HG03097 (cell line): ENCODE data around the gene NME3.
"Not testable (repeated sequence)": the region's sequence is repeated elsewhere in the genome, so short reads cannot be mapped to it uniquely, and the experiment has no call there.

ENCODE experiments used
- ATAC-seq: cut with Tn5 transposase; IDR thresholded peaks from one replicate; pipeline ENCODE4 v1.9.1; 2021; ENCODE audit not compliant: unreplicated experiment, low FRiP score

NME3 gene

GRCh38 chr16:1771188-1771863 lies at the start of gene NME3:
Gene NME3 (minus strand): TSS chr16:1771543. CDS start chr16:1771534, 9 bp downstream.
- no peak for ATAC-seq

- ATAC-seq, result no peak
Measured at GRCh38 chr16:1820946-1821290, 49.6 kb upstream of the NME3 start.

DNA sequence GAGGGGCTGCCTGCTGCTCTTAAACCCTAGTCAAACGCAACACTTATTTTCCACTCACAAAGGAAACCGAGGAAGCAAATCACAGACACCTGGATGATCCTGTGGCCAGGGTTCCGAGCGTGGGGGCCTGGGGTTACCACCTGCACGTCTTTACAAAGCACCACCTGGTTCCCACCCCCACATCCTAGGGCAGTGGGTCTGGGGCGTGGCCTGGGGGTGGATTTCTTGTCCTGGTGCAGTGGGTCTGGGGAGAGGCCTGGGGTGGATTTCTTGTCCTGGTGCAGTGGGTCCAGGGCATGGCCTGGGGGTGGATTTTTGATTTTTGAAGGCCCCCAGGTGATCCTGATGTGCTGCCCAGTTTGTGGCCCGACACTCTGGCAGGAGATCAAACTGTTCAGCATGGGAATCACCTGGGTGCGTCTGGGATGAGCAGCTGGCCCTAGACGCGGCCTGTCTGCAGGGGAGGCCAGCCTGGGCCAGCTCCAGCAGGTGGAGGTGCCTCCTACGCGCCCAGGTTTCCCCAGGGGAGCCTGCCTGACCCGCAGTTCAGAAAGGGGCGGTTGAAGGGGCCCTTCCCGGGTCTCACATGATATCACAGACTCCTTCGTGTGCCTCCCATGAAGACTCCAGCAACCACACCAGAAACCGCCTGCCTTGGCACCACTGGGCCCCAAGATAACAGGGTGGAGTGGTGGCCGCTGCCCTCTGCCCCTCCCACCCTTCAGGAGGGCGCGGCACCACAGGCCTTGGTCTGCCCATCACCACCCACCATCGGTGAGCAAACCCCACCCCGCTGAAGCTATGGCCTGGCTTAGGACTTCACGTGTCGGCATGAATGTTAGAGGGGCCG lies 49.0 kb upstream of the NME3 start:
- no peak for ATAC-seq

DNA sequence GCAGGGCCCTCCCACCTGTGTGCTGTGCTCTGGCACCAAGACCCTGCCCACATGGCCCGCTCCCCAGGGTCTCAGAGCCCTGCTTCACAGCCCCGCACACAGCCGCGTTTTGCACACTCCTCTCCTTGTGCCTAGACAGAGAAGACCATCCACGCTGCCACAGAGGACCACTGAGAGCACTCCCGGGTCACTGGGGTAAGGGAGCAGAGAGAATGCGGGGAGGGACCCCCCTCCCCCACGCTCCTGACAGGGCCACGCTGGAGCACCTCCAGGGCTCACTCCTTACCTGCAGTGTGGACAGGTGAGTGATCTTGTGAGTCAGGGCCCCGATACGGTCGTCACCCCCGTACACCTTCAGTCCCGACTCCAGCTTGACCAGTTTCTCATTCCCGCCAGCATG lies 48.3 kb upstream of the NME3 start:
- ATAC-seq, result no peak

DNA sequence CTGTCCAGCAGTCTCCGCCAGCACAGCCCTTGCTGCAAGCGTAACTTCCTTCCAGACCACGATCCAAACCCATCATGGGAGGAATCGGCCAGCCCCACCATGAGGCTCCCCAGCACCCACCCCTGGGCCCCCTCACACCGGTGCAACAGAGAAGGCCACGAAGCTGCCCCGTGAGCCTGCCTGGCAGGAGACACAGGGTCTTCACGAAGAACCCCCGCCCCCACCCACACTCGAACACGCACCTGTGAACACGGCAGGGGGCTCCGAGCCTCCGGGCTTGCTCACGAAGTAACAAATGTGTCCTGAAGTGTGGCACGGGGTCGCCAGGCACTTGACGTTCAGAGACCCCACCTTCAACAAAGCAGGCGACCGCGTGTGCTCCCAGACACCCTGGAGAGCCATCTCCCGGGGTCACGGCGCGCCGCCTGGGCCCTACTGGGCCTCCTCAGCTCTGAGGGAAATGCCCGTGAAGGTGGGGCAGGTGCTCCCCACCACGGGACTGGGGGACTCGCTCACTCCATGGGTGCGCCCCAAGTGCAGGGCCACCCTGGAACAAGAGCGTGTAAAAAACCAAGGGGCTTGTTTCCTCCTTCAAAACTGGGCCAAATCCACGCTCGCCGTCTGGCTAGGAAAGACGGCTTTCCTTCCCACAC lies 47.7 kb upstream of the NME3 start:
- ATAC-seq, result no peak

DNA sequence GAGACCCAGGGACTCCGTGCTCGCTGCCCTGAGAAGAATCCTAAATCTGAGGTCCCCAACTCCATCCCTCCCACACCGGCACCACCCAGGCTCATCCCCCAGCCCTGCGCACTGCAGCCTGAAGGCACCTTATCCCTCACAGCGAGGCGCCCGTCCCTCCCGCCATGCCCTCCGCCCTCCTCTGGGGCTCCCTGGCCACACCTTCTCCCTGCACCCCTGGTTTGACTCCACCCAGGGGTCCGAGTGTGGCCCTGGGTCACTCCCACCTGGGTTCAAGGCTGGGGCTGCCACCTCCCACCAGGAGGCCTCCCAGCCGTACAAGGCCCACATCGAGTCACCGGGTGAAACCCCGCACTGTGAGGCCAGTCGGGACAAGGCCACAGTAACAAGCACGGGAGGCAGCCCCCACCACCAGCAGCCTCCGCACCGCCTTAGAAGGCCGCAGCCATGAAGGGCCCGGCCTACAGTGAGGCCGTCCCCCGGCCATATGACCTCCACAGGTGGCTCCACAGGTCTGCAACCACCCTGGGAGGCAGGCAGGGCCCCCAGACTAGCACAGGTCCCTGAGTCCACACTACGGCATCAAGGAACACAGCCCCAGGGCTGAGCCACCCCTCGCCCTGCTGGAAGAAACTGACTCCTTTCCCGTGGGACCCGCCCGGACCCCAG lies 47.0 kb upstream of the NME3 start:
- no peak for ATAC-seq

- no peak for ATAC-seq
Measured at GRCh38 chr16:1817716-1818115, 46.4 kb upstream of the NME3 start.

GRCh38 chr16:1817276-1817589 lies 45.9 kb upstream of the NME3 start:
- no peak for ATAC-seq

- ATAC-seq, result no peak
Measured at GRCh38 chr16:1816396-1817275, 45.3 kb upstream of the NME3 start.

DNA sequence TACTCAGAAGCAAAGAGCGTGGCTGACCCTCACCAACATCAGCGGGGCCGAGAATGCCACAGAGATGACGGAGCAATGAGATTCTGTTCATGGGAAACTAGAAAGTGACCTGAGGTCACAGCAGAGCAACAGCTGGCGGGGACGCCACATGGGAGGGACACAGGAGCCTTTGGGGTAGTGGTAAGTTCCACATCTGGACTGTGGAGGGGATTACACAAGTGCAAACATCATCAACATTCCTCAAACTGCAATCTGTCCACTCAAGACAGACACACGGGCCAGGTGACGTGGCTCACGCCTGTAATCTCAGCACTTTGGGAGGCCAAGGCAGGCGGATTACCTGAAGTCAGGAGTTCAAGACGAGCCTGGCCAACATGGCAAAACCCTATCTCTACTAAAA lies 44.1 kb upstream of the NME3 start:
- ATAC-seq, result no peak

DNA sequence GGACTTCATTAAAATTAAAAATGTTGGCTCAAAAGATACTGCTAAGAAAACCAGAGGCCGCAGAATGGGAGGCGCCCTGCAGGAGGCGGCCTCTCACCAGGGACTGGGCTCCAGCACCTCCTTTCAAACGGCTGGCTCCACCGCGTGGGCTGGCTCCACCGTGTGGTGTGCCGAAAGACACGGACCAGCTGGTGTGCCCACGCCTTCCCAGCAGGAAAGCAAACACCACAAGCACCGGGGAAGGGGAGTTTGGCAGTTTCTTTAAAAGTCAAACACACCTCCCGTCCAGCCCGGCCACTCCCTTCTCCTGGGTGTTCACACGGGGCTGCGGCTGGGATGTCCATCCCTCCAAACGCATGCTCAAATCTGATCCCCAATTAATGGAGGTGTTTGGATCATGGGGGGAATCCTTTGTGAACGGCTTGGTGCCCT lies 41.4 kb upstream of the NME3 start:
- ATAC-seq, result no peak

- no peak for ATAC-seq
Measured at GRCh38 chr16:1810536-1810935, 39.2 kb upstream of the NME3 start.

DNA sequence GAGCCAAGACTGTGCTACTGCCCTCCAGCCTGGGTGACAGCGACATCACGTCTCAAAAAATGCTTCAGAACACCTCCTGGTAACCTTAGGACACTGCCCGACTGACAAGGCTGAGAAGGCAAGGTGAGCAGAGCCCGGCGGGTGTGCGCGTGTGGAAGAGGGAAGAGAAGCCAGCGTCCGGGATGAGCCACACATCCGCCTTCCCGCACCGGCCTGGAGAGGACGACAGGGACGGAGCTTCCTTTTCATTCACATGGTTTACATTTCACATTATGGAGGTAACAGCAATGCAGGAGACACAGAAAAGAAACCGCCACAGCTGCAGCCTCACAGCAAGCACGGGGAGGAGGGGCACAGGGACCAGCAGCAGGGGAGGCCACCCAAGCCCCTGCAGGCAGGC lies 38.8 kb upstream of the NME3 start:
- no peak for ATAC-seq

- no peak for ATAC-seq
Measured at GRCh38 chr16:1809281-1809801, 38.0 kb upstream of the NME3 start.

- no peak for ATAC-seq
Measured at GRCh38 chr16:1808691-1809090, 37.3 kb upstream of the NME3 start.

GRCh38 chr16:1807626-1808025 lies 36.3 kb upstream of the NME3 start:
- no peak for ATAC-seq

DNA sequence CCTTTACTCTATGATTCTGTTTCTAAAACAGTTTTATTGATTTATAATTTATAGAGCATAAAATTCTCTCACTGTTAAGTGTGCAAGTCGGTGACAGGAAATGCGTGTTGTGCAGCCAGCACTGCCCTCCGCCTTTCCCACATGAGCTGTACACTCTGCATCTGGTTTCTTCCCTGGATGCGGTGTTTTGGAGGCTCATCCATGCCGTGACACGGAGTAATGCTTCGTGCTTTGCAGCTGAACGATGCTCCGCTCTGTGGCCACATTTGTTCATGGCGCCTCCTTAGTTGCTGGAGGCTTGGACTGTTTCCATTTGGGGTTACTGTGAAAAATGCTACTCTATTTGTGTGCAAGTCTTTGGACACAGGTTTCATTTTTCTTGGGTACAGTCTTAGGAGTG lies 29.4 kb upstream of the NME3 start:
- no peak for ATAC-seq

GRCh38 chr16:1799263-1799662 lies 27.9 kb upstream of the NME3 start:
- ATAC-seq, result not testable (repeated sequence)

DNA sequence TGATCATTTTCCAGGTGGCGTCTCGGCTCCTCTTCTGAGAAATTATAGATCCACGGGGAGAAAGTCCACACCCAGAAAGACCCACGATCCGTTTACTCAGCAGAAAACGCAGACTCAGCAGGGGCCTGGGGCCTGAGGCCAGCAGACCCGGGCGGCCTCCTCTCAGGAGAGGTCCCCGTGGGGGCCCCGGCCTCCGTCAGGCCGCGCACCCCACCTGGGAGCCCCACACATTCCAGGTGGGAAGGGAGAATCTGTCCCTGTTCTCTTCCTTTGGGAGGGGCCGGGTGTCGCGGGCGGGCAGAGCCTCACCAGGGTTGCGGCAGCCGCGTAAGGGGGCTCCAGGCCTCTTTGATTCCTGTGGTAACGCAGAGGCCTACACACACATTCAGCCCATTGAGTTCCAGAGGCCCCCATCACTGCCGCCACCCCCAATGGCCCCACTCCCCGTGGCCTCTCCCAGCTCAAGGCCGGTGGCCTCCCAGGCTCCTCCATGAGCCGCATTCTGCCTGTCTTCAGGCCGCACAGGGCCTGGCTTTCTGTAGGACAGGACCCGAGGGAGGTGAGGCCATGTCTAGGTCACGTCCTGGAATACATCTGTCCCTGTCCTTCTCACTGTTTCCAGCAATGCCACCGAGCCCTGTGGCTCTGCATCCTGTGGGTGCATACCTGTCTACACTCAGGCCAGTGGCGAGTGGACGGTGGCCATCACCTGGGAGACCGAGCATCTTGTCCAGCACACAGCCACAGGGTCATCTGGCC lies 23.7 kb upstream of the NME3 start:
- no peak for ATAC-seq
